ENCODE measurements around the gene TBC1D2B.
A peak's percentile ranks its signal among the peaks of the same experiment; 100 is the strongest.

The TBC1D2B gene

DNA sequence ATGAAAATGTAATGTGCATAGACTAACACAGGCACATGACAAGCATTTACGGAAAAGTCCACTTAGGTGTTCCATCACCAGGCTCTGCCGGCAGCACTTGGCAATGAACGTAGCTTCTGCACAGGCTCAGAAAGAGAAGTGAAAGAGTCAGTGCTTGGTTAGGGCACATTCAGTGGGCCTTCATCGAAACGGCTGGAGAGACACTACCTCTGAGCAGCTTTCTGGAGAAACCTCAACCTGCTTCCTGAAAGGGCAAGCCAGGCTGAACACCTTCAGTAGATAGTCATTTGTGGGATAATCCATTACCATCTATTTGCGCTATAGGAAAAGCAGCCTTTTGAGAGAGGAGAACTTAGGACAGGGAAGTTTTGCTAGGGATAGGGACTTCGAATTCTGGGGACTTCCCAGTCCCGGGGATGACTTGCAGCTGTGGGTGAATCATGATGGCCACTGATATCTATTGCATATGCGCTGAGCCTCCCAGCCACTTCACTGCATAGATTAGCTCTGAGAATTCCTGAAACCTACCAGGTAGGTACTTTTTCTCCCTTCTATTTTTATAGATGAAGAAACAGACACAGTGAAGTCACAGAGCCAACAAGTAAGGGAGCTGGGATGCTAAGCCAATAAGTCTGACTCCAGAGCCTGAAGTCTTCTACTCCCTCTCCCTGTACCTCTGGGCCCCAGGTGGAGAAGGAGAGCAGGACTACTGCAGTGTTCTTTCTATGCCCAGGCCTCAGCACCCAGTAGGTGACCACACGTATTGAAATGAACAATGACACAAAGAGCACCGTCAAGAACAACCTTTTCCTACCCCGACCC is 10.7 kb upstream of the TBC1D2B start:
- TF ChIP-seq, protein P1, sequence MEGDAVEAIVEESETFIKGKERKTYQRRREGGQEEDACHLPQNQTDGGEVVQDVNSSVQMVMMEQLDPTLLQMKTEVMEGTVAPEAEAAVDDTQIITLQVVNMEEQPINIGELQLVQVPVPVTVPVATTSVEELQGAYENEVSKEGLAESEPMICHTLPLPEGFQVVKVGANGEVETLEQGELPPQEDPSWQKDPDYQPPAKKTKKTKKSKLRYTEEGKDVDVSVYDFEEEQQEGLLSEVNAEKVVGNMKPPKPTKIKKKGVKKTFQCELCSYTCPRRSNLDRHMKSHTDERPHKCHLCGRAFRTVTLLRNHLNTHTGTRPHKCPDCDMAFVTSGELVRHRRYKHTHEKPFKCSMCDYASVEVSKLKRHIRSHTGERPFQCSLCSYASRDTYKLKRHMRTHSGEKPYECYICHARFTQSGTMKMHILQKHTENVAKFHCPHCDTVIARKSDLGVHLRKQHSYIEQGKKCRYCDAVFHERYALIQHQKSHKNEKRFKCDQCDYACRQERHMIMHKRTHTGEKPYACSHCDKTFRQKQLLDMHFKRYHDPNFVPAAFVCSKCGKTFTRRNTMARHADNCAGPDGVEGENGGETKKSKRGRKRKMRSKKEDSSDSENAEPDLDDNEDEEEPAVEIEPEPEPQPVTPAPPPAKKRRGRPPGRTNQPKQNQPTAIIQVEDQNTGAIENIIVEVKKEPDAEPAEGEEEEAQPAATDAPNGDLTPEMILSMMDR (IDR thresholded peaks at IDR 0.05; ENCODE audit: low read depth, low read length, missing control alignments) = no peak
- DNase-seq (ENCODE audit: low read depth) = peak; percentile 59
- H3K4me3 ChIP-seq (ENCODE audit: low read depth, low read length) = no peak overlapping the region

GRCh38 chr15:78085928-78086327 is 8.4 kb upstream of the TBC1D2B start:
- TF ChIP-seq, protein P1 (IDR thresholded peaks at IDR 0.05; ENCODE audit: low read depth, low read length, missing control alignments) = no peak
- no peak for DNase-seq (ENCODE audit: low read depth)
- H3K4me3 ChIP-seq (ENCODE audit: low read depth, low read length) = no peak overlapping the region

DNA sequence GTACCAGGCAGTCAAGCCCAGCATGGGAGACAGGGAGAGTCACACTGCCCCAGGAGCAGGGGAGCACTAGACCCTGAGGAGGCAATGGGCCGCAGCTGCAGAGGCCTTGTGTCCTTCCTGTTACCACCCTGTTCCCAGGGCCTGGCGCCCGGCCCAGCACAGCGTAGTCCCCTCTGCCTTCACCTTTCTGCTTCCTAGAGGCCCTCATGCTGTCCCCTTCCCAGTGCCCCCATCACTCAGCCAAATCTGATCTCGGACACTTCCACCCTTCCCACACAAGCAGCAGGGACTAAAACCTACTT is 6.9 kb upstream of the TBC1D2B start:
- TF ChIP-seq, protein P1 (IDR thresholded peaks at IDR 0.05; ENCODE audit: low read depth, low read length, missing control alignments) = no peak
- no peak for DNase-seq (ENCODE audit: low read depth)
- no peak overlapping the region for H3K4me3 ChIP-seq (ENCODE audit: low read depth, low read length)

- no peak overlapping the region for H3K4me3 ChIP-seq (ENCODE audit: low read depth, low read length)
- no peak for DNase-seq (ENCODE audit: low read depth)
- TF ChIP-seq, protein P1 (IDR thresholded peaks at IDR 0.05; ENCODE audit: low read depth, low read length, missing control alignments) = no peak
Observed at GRCh38 chr15:78083687-78084448, 6.4 kb upstream of the TBC1D2B start.

DNA sequence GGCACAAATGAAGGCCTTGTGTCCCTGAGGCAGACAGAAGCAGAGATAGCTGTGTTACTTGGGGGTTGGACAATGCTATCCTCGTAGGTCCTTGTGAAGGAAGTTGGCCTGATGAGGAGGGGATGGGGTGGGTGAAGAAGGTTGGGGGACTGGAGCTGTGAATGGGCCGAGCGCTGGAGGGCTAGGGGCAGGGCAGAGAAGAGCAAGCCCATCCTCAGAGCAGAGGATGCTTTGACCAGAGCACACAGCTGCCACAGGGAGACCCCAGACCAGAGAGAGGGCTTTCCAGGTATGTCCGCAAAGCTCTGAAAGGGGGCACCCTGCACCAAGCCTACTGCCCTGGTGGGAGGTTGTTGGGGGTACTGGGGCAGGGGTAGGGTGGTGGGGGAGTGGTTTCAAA is 5.7 kb upstream of the TBC1D2B start:
- DNase-seq (ENCODE audit: low read depth) = no peak
- TF ChIP-seq, protein P1 (IDR thresholded peaks at IDR 0.05; ENCODE audit: low read depth, low read length, missing control alignments) = no peak

GRCh38 chr15:78082743-78083110 is 5.2 kb upstream of the TBC1D2B start:
- TF ChIP-seq, protein P1 (IDR thresholded peaks at IDR 0.05; ENCODE audit: low read depth, low read length, missing control alignments) = no peak
- DNase-seq (ENCODE audit: low read depth) = no peak
- H3K4me3 ChIP-seq (ENCODE audit: low read depth, low read length) = no peak overlapping the region

More for the DNA sequence above, 5.7 kb upstream of the TBC1D2B start:
- H3K4me3 ChIP-seq (ENCODE audit: low read depth, low read length) = no peak overlapping the region
